A673 (cell line): Measurements from ENCODE around the gene AVPR1A.

Experiments
- CTCF ChIP-seq: fragments of 300-800, 200-600 bp; sonication (generic); conservative IDR thresholded peaks from 2 replicates; pipeline ENCODE4 v1.5.1; 2017; ENCODE audit warnings: low read depth, mild to moderate bottlenecking, antibody characterized with exemption, low read length, moderate library complexity, mixed read lengths
- EZH2 ChIP-seq: fragments of 200-600 bp; sonication (generic); IDR thresholded peaks from 2 replicates; pipeline ENCODE4 v1.6.1; 2017; ENCODE audit warnings: borderline replicate concordance, low read depth, mild to moderate bottlenecking, mixed read lengths, antibody characterized with exemption, low read length; ENCODE audit not compliant: poor library complexity, severe bottlenecking

GRCh38 chr12:63164911-63165310, 13.9 kb upstream of the AVPR1A start:
- no peak for TF ChIP-seq EZH2
- no peak for TF ChIP-seq CTCF
